A673 (cell line): ENCODE measurements around the gene ZBTB44.

Experiments
- EZH2 ChIP-seq: fragments of 200-600 bp; sonication (generic); IDR thresholded peaks from 2 replicates; pipeline ENCODE4 v1.6.1; 2017; ENCODE audit warnings: borderline replicate concordance, low read depth, mild to moderate bottlenecking, mixed read lengths, antibody characterized with exemption, low read length; ENCODE audit not compliant: poor library complexity, severe bottlenecking
- TF ChIP-seq, protein P1 (sequence below): fragments of 300-800, 200-600 bp; sonication (generic); conservative IDR thresholded peaks from 2 replicates; pipeline ENCODE4 v1.5.1; 2017; ENCODE audit warnings: low read depth, mild to moderate bottlenecking, antibody characterized with exemption, low read length, moderate library complexity, mixed read lengths

- no peak for TF ChIP-seq EZH2
- TF ChIP-seq, protein P1, sequence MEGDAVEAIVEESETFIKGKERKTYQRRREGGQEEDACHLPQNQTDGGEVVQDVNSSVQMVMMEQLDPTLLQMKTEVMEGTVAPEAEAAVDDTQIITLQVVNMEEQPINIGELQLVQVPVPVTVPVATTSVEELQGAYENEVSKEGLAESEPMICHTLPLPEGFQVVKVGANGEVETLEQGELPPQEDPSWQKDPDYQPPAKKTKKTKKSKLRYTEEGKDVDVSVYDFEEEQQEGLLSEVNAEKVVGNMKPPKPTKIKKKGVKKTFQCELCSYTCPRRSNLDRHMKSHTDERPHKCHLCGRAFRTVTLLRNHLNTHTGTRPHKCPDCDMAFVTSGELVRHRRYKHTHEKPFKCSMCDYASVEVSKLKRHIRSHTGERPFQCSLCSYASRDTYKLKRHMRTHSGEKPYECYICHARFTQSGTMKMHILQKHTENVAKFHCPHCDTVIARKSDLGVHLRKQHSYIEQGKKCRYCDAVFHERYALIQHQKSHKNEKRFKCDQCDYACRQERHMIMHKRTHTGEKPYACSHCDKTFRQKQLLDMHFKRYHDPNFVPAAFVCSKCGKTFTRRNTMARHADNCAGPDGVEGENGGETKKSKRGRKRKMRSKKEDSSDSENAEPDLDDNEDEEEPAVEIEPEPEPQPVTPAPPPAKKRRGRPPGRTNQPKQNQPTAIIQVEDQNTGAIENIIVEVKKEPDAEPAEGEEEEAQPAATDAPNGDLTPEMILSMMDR = no peak
These were observed 127.6 kb downstream of the ZBTB44 start for GRCh38 chr11:130187096-130187495.
